Activated T-cell treated with anti-CD3 and anti-CD28 coated beads, Interleukin-2, amount 50 U/mL, for 72 hours (primary cell): ENCODE measurements around the gene STK26. TPM values are rescaled to one million over a fixed set of nuclear protein-coding genes. Genes with fewer than 3 reads are reported as not detected.

Experiments used
- ATAC-seq, 2 donors: fragments of 150-1000 bp; cut with Tn5 transposase; replicated peaks in 1 of 2; 2 replicates each; pipeline ENCODE4 v1.10.0; 2021; ENCODE audit warnings: moderate library complexity in 2 of 2, mild to moderate bottlenecking in 1 of 2
- DNase-seq, 2 donors: peaks; one replicate each; pipeline ENCODE4 v3.0.0; 2021 to 2022; ENCODE audit warnings: mixed read lengths in 1 of 2
- H3K27ac Mint-ChIP-seq: one replicate; pipeline ENCODE4 v1.8.0; 2022; ENCODE audit warnings: mild to moderate bottlenecking, moderate library complexity, mixed read lengths
- H3K27me3 Mint-ChIP-seq: one replicate; pipeline ENCODE4 v1.8.0; 2022; ENCODE audit warnings: low read depth, mixed read lengths
- H3K36me3 Mint-ChIP-seq, 2 donors: one replicate each; pipeline ENCODE4 v1.8.0; 2022; ENCODE audit warnings: mixed read lengths in 2 of 2, mild to moderate bottlenecking in 1 of 2; ENCODE audit not compliant: insufficient read depth in 2 of 2
- H3K4me1 Mint-ChIP-seq: one replicate; pipeline ENCODE4 v1.8.0; 2022; ENCODE audit warnings: low read depth, mixed read lengths
- H3K4me3 Mint-ChIP-seq, 2 donors: one replicate each; pipeline ENCODE4 v1.8.0; 2022; ENCODE audit warnings: mild to moderate bottlenecking in 2 of 2, mixed read lengths in 2 of 2, moderate library complexity in 2 of 2
- H3K9me3 Mint-ChIP-seq, 2 donors: one replicate each; pipeline ENCODE4 v1.8.0; 2022; ENCODE audit warnings: mixed read lengths in 2 of 2
- total RNA-seq, 2 donors: library from RNA; stranded (reverse); gene quantifications; one replicate each; pipeline ENCODE4 v1.2.3, GENCODE V29; 2022

Gene STK26
- total RNA-seq, 2 donors from 2014 or later, result 57.9 to 73.4 TPM

GRCh38 chrX:132119821-132120515 is 96.9 kb downstream of the STK26 start:
- DNase-seq (no peak), ATAC-seq (no peak)
- Mint-ChIP-seq H3K4me3 (no peak overlapping the region), H3K27ac (no peak overlapping the region), H3K4me1 (peaks cover under 1% of the 10 kb centered on the region), H3K27me3 (peaks cover 55% of the 10 kb centered on the region), H3K36me3 (no peaks in the 10 kb centered on the region), H3K9me3 (no peaks in the 10 kb centered on the region)

- Mint-ChIP-seq H3K4me3 (no peak overlapping the region), H3K36me3 (no peaks in the 10 kb centered on the region), H3K9me3 (no peaks in the 10 kb centered on the region), H3K27me3 (peaks cover 56% of the 10 kb centered on the region), H3K27ac (no peak overlapping the region), H3K4me1 (no peaks in the 10 kb centered on the region)
- no peak for DNase-seq
- no peak for ATAC-seq
Observed at GRCh38 chrX:132120913-132121312, 97.8 kb downstream of the STK26 start.

Other genes starting within 250 kb of the STK26 start
- gene FRMD7, start 104.7 kb downstream of the STK26 start, total RNA-seq, result not detected
- 10 to 100 TPM; 43.4 to 52.0 TPM for gene RAP2C, start 196.1 kb downstream of the STK26 start, total RNA-seq